GM23338 (cell line): ENCODE results near the gene ADGRL1. TPM values are rescaled to one million over a fixed set of nuclear protein-coding genes. Genes with fewer than 3 reads are reported as not detected.
"Not testable (repeated sequence)": the region's sequence is repeated elsewhere in the genome, so short reads cannot be mapped to it uniquely, and the experiment has no call there.

Experiments
- ATAC-seq: fragments of 200-7000 bp; cut with Tn5 transposase; 3 replicates; pipeline ENCODE4 v1.9.1; 2020
- DNase-seq: peaks from one replicate; pipeline ENCODE4 v3.0.0-alpha.2; 2015; ENCODE audit warnings: low spot score
- H2AFZ ChIP-seq: fragments of 200-600 bp; sonication (generic); 2 replicates; pipeline ENCODE4 v1.8.0; 2016; ENCODE audit warnings: antibody characterized with exemption, mild to moderate bottlenecking, moderate library complexity
- H3F3A ChIP-seq: fragments of 200-600 bp; sonication (generic); replicated peaks from 2 replicates; pipeline ENCODE4 v1.8.0; 2017; ENCODE audit warnings: antibody characterized with exemption, mixed run types, low read depth
- H3K27ac ChIP-seq: fragments of 200-600 bp; sonication (generic); 2 replicates; pipeline ENCODE4 v1.6.1; 2016; ENCODE audit warnings: low read depth
- H3K27me3 ChIP-seq: fragments of 200-600 bp; sonication (generic); 2 replicates; pipeline ENCODE4 v1.8.0; 2016; ENCODE audit warnings: mild to moderate bottlenecking, mixed run types, moderate library complexity; ENCODE audit not compliant: insufficient read depth
- H3K36me3 ChIP-seq: fragments of 200-600 bp; sonication (generic); 2 replicates; pipeline ENCODE4 v1.8.0; 2016; ENCODE audit warnings: mild to moderate bottlenecking; ENCODE audit not compliant: insufficient read depth
- H3K4me1 ChIP-seq: fragments of 200-600 bp; sonication (generic); 2 replicates; pipeline ENCODE4 v1.8.0; 2016; ENCODE audit warnings: mild to moderate bottlenecking, moderate library complexity; ENCODE audit not compliant: insufficient read depth
- H3K4me2 ChIP-seq: fragments of 200-600 bp; sonication (generic); 2 replicates; pipeline ENCODE4 v1.7.1; 2017; ENCODE audit warnings: mixed run types
- H3K4me3 ChIP-seq: fragments of 200-600 bp; sonication (generic); 2 replicates; pipeline ENCODE4 v1.6.1; 2016; ENCODE audit warnings: mixed run types
- H3K79me2 ChIP-seq: fragments of 200-600 bp; sonication (generic); replicated peaks from 2 replicates; pipeline ENCODE4 v1.8.0; 2017; ENCODE audit warnings: mild to moderate bottlenecking; ENCODE audit not compliant: insufficient read depth
- H3K9me2 ChIP-seq: fragments of 200-600 bp; sonication (generic); 2 replicates; pipeline ENCODE4 v1.8.0; 2017; ENCODE audit not compliant: insufficient read depth
- H4K20me1 ChIP-seq: fragments of 200-600 bp; sonication (generic); replicated peaks from 2 replicates; pipeline ENCODE4 v1.8.0; 2017; ENCODE audit warnings: mild to moderate bottlenecking; ENCODE audit not compliant: insufficient read depth
- H3K27ac Mint-ChIP-seq: 2 replicates; pipeline ENCODE4 v1.8.0; 2020; ENCODE audit warnings: inconsistent platforms, mild to moderate bottlenecking, moderate library complexity, mixed read lengths
- H3K27me3 Mint-ChIP-seq: 3 replicates; pipeline ENCODE4 v1.8.0; 2022; ENCODE audit warnings: low read depth, mild to moderate bottlenecking, moderate library complexity, mixed read lengths, inconsistent platforms; ENCODE audit not compliant: insufficient read depth, poor library complexity
- H3K36me3 Mint-ChIP-seq: 3 replicates; pipeline ENCODE4 v1.8.0; 2021; ENCODE audit warnings: low read depth, mild to moderate bottlenecking, inconsistent platforms, moderate library complexity, mixed read lengths
- H3K4me1 Mint-ChIP-seq: 3 replicates; pipeline ENCODE4 v1.8.0; 2020; ENCODE audit warnings: mild to moderate bottlenecking, inconsistent platforms, mixed read lengths
- H3K4me3 Mint-ChIP-seq: 3 replicates; pipeline ENCODE4 v1.8.0; 2021; ENCODE audit warnings: moderate library complexity, mild to moderate bottlenecking, inconsistent platforms, mixed read lengths
- H3K9me3 Mint-ChIP-seq: 3 replicates; pipeline ENCODE4 v1.8.0; 2020; ENCODE audit warnings: moderate library complexity, mild to moderate bottlenecking, inconsistent platforms, mixed read lengths
- CREB1 ChIP-seq: fragments of 250-450 bp; sonication (Bioruptor Pico); IDR thresholded peaks from 2 replicates; pipeline ENCODE4 v1.5.0; 2020; ENCODE audit warnings: low read depth, mild to moderate bottlenecking, moderate library complexity
- EZH2 ChIP-seq: fragments of 200-600 bp; sonication (generic); IDR thresholded peaks from one replicate; pipeline ENCODE4 v1.8.0; 2017; ENCODE audit warnings: antibody characterized with exemption, mild to moderate bottlenecking, low read depth; ENCODE audit not compliant: unreplicated experiment
- EZH2phosphoT487 ChIP-seq: fragments of 200-600 bp; sonication (generic); IDR thresholded peaks from one replicate; pipeline ENCODE4 v1.8.1; 2018; ENCODE audit warnings: antibody characterized with exemption; ENCODE audit not compliant: unreplicated experiment
- JUNB ChIP-seq: IDR thresholded peaks from one replicate; pipeline ENCODE4 v1.6.1; 2016; ENCODE audit warnings: antibody characterized with exemption; ENCODE audit not compliant: unreplicated experiment
- NANOG ChIP-seq: IDR thresholded peaks from 2 replicates; pipeline ENCODE4 v1.6.1; 2016; ENCODE audit warnings: antibody characterized with exemption, borderline replicate concordance
- POLR2AphosphoS5 ChIP-seq: IDR thresholded peaks from 2 replicates; pipeline ENCODE4 v1.6.1; 2016; ENCODE audit warnings: antibody characterized with exemption, low read depth
- STAT1 ChIP-seq: IDR thresholded peaks from one replicate; pipeline ENCODE4 v1.6.1; 2016; ENCODE audit warnings: antibody characterized with exemption; ENCODE audit not compliant: unreplicated experiment
- ZNF331 ChIP-seq: fragments of 250-450 bp; sonication (Bioruptor Pico); IDR thresholded peaks from 2 replicates; pipeline ENCODE4 v1.5.0; 2020; ENCODE audit warnings: low read depth, mild to moderate bottlenecking, moderate library complexity
- polyA plus RNA-seq: library from polyadenylated mRNA; unstranded; fragments of >200 nt; fragmentation: Nextera tagmentation; extraction: Ambion mirVana; gene quantifications from 2 replicates; pipeline ENCODE4 v1.2.1, GENCODE V29; 2016
- total RNA-seq: library from RNA; depleted of rRNA; stranded (reverse); fragments of >200 nt; shearing (Covaris generic); gene quantifications from 2 replicates; pipeline ENCODE4 v1.2.3, GENCODE V29; 2014
- TF ChIP-seq, protein P1 (sequence below): IDR thresholded peaks from 2 replicates; pipeline ENCODE4 v1.6.1; 2016; ENCODE audit warnings: antibody characterized with exemption
- TF ChIP-seq, protein P2 (sequence below): IDR thresholded peaks from one replicate; pipeline ENCODE4 v1.6.1; 2018; ENCODE audit warnings: antibody characterized with exemption; ENCODE audit not compliant: unreplicated experiment
- TF ChIP-seq, protein P3 (sequence below), 2 experiments: fragments of 200-600 bp in 1 of 2; sonication (generic) in 1 of 2; conservative IDR thresholded peaks; 2 replicates each; pipeline versions ENCODE4 v1.5.1 to v1.6.1; 2016 to 2017; ENCODE audit warnings: antibody characterized with exemption in 2 of 2, low read depth in 2 of 2, mild to moderate bottlenecking in 2 of 2, moderate library complexity in 1 of 2

ADGRL1 gene
- total and polyA plus RNA-seq, 2 experiments from 2014 or later = 20.6 to 100 TPM

DNA sequence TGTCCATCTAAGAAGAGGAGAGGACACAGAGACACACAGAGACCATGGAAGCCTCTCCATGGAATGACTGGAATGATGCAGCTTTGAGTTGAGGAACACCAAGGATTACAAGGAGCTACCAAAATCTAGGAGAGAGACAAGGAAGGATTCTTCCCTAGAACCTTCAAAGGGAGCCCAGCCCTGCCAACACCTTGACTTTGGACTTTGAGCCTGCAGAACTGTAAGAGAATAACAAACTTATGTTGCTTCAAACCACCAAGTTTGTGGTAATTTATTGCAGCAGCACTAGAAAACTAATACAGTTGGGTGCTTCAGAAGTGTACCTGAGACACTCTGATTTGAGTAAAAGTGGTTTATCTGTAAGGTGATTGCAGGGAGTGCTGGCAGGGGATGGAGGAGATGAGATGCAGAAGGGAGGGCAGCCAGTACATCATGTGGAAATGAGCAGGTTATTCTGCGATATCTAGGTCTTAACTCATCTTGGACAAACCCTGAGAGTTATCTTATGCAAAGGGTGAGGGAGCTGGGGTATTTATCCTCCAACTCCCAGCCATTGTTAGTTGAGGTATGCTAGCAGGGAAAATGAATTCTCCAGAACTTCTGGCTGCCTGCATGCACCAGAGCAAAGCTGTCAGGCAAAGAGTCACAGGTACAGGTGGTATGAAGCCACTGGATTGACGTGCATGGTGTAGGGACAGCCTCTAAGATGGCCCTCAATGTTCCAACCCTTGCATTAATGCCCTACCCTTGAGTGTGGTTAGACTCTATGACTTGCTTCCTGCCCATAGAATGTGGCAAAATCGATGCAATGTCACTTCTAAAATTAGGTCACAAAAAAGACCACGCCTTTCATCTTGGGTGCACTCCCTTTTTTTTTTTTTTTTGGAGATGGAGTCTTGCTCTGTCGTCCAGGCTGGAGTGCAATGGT is 31.3 kb upstream of the ADGRL1 start:
- Mint-ChIP-seq H3K4me3 (no peak overlapping the region), H3K36me3 (no peaks in the 10 kb centered on the region), H3K27ac (no peak overlapping the region), H3K27me3 (peaks cover 2% of the 10 kb centered on the region), H3K9me3 (peaks cover 5% of the 10 kb centered on the region; the same call in 2 of the 3 replicates), H3K4me1 (no peaks in the 10 kb centered on the region)
- Histone ChIP-seq H3K4me3 (no peak overlapping the region), H3K36me3 (no peaks in the 10 kb centered on the region), H3F3A (no peaks in the 10 kb centered on the region), H3K27ac (no peak overlapping the region), H3K9me2 (no peaks in the 10 kb centered on the region), H4K20me1 (no peaks in the 10 kb centered on the region), H2AFZ (no peak overlapping the region), H3K27me3 (no peaks in the 10 kb centered on the region), H3K79me2 (no peaks in the 10 kb centered on the region), H3K4me2 (no peak overlapping the region), H3K4me1 (no peaks in the 10 kb centered on the region)
- ATAC-seq (no peak), DNase-seq (no peak)
- TF ChIP-seq POLR2AphosphoS5 (no peak), EZH2 (no peak), ZNF331 (CRISPR knock-in tag) (no peak), STAT1 (no peak), JUNB (no peak), NANOG (no peak), EZH2phosphoT487 (no peak), CREB1 (no peak)
- TF ChIP-seq, protein P1, sequence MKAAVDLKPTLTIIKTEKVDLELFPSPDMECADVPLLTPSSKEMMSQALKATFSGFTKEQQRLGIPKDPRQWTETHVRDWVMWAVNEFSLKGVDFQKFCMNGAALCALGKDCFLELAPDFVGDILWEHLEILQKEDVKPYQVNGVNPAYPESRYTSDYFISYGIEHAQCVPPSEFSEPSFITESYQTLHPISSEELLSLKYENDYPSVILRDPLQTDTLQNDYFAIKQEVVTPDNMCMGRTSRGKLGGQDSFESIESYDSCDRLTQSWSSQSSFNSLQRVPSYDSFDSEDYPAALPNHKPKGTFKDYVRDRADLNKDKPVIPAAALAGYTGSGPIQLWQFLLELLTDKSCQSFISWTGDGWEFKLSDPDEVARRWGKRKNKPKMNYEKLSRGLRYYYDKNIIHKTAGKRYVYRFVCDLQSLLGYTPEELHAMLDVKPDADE = no peak
- TF ChIP-seq, protein P2, sequence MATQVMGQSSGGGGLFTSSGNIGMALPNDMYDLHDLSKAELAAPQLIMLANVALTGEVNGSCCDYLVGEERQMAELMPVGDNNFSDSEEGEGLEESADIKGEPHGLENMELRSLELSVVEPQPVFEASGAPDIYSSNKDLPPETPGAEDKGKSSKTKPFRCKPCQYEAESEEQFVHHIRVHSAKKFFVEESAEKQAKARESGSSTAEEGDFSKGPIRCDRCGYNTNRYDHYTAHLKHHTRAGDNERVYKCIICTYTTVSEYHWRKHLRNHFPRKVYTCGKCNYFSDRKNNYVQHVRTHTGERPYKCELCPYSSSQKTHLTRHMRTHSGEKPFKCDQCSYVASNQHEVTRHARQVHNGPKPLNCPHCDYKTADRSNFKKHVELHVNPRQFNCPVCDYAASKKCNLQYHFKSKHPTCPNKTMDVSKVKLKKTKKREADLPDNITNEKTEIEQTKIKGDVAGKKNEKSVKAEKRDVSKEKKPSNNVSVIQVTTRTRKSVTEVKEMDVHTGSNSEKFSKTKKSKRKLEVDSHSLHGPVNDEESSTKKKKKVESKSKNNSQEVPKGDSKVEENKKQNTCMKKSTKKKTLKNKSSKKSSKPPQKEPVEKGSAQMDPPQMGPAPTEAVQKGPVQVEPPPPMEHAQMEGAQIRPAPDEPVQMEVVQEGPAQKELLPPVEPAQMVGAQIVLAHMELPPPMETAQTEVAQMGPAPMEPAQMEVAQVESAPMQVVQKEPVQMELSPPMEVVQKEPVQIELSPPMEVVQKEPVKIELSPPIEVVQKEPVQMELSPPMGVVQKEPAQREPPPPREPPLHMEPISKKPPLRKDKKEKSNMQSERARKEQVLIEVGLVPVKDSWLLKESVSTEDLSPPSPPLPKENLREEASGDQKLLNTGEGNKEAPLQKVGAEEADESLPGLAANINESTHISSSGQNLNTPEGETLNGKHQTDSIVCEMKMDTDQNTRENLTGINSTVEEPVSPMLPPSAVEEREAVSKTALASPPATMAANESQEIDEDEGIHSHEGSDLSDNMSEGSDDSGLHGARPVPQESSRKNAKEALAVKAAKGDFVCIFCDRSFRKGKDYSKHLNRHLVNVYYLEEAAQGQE = no peak

DNA sequence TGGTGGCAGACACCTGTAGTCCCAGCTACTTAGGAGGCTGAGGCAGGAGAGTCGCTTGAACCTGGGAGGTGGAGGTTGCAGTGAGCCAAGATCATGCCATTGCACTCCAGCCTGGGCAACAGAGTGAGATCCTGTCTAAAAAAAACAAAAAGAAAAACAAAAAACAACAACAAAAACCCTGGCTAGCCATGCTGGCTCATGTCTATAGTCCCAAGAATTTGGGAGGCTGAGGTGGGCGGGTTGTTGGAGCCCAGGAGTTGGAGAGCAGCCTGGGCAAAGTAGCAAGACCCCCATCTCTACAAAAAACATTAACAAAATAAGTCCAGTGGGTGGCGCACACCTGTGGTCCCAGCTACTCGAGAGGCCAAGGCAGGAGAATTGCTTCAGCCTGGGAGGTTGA is 27.0 kb upstream of the ADGRL1 start:
- H3K36me3 ChIP-seq, H3K27ac Mint-ChIP-seq, H3K4me2 ChIP-seq, H3K4me3 Mint-ChIP-seq, H3K79me2 ChIP-seq, H3K27me3 Mint-ChIP-seq, H3K4me3 ChIP-seq, ATAC-seq, H3K27me3 ChIP-seq, H4K20me1 ChIP-seq, H3K36me3 Mint-ChIP-seq, H3K4me1 ChIP-seq, H2AFZ ChIP-seq, H3F3A ChIP-seq, DNase-seq, H3K9me2 ChIP-seq, H3K4me1 Mint-ChIP-seq, H3K27ac ChIP-seq: not testable (repeated sequence)
- peaks cover 13% of the 10 kb centered on the region for H3K9me3 Mint-ChIP-seq
- TF ChIP-seq, protein P3, sequence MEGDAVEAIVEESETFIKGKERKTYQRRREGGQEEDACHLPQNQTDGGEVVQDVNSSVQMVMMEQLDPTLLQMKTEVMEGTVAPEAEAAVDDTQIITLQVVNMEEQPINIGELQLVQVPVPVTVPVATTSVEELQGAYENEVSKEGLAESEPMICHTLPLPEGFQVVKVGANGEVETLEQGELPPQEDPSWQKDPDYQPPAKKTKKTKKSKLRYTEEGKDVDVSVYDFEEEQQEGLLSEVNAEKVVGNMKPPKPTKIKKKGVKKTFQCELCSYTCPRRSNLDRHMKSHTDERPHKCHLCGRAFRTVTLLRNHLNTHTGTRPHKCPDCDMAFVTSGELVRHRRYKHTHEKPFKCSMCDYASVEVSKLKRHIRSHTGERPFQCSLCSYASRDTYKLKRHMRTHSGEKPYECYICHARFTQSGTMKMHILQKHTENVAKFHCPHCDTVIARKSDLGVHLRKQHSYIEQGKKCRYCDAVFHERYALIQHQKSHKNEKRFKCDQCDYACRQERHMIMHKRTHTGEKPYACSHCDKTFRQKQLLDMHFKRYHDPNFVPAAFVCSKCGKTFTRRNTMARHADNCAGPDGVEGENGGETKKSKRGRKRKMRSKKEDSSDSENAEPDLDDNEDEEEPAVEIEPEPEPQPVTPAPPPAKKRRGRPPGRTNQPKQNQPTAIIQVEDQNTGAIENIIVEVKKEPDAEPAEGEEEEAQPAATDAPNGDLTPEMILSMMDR (conservative IDR thresholded peaks at IDR 0.05; ENCODE audit: low read depth in 2 of 2) = 0 out of 4 replicates have a peak, but pooled peaks of 1 of the 2 experiments have one; percentile 7

DNA sequence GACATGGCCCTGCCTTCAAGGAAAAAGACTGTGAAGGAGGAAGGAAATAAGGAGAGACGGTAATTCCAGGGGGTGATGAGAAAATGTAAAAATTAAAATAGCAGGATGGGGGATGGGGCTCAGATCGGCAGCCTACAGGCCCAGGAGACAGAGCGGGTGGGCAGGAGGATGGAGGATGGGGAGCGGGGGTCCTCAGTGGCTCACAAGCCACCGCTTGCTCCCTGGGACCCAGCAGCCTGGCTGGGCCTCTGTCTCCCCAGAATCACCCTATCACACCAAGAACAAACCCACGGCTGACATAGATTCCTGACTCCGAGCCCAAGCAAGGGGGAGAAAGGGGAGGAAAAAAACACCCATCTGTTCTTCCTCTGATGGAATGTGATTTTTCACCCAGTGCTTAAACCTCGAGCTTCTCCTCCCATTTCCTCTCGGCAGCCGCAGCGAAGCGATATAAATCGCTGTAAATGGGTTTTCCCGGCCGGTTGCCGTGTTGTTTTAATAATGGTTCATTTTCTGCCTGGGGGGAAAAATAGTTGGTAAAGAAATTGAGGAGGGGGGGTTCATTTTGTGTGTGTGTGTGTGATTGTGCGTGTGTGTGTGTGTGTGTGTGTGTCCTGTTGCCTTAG is 22.6 kb upstream of the ADGRL1 start:
- H3F3A ChIP-seq, H3K79me2 ChIP-seq, H3K27ac ChIP-seq, H3K4me1 ChIP-seq, H4K20me1 ChIP-seq, H3K4me2 ChIP-seq, H3K36me3 ChIP-seq, H3K36me3 Mint-ChIP-seq, H3K9me2 ChIP-seq, H3K27ac Mint-ChIP-seq, H3K9me3 Mint-ChIP-seq, H3K4me3 ChIP-seq, H3K27me3 ChIP-seq, ATAC-seq, DNase-seq, H3K4me3 Mint-ChIP-seq: not testable (repeated sequence)
- H2AFZ ChIP-seq = peak overlapping the region; percentile 63; the same call in 1 of the 2 replicates
- Mint-ChIP-seq H3K4me1 (peaks cover 15% of the 10 kb centered on the region), H3K27me3 (peaks cover 13% of the 10 kb centered on the region)
